SH-SY5Y (cell line): ENCODE data around the gene C10orf120.

Experiments
- GATA2 ChIP-seq: IDR thresholded peaks from 2 replicates; pipeline ENCODE4 v1.6.1; 2011; ENCODE audit warnings: mild to moderate bottlenecking, low read depth, low read length
- GATA3 ChIP-seq: IDR thresholded peaks from 2 replicates; pipeline ENCODE4 v1.6.1; 2011; ENCODE audit warnings: low read depth, mild to moderate bottlenecking, low read length, moderate library complexity

DNA sequence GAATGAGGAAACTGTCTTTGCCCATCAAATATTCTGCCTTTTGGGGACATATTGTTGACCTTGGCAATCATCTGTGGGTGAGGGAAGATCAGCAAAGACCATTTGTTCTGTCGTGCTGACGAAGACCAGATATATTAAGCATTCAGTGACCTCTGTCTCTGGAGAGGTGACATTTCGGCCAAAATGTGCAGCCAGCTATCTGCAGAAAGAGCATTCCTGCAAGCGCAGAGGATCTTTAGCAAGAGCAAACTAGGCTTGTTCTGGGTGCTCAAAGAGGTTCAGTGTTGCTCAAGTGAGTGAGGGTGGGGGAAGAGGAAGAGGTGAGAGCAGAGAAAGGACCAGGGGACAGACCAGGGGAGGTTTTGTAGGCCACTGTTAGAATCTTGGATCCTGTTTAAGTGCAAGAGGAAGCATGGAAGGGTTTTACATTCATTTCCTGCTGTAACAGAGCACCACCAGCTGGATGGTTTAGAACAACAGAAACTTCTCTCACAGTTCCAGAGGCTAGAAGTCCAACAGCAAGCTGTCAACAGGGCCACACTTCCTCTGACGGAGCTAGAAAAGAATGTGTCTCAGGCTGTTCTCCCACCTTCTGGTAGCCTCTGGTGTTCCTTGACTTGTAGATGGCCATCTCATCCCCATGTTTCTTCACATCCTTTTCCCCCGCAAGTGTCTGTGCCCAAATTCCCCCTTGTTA lies 11.2 kb downstream of the C10orf120 start:
- TF ChIP-seq GATA2 (no peak), GATA3 (no peak)
